Thoracic aorta (tissue), 2 donors: ENCODE data around the gene KCNC3. TPM values are rescaled to one million over a fixed set of nuclear protein-coding genes. Genes with fewer than 3 reads are reported as not detected.

ENCODE experiments used
- ATAC-seq: fragments of 150-250 bp; one replicate; pipeline ENCODE4 v1.8.0; 2017; ENCODE audit warnings: low read depth; ENCODE audit not compliant: insufficient number of reproducible peaks, low FRiP score
- DNase-seq: peaks from one replicate; pipeline ENCODE4 v3.0.0-alpha.2; 2020; ENCODE audit warnings: low spot score
- H3K27ac ChIP-seq, 2 donors: fragments of 200-600 bp; sonication (generic); 1 replicate in 1 of 2; 2 replicates in 1 of 2; pipeline ENCODE4 v1.5.1; 2016; ENCODE audit warnings: mild to moderate bottlenecking in 2 of 2, moderate library complexity in 2 of 2
- H3K27me3 ChIP-seq: fragments of 200-600 bp; sonication (generic); replicated peaks from 2 replicates; pipeline ENCODE4 v1.6.0; 2016; ENCODE audit warnings: mild to moderate bottlenecking; ENCODE audit not compliant: insufficient read depth
- H3K36me3 ChIP-seq: fragments of 200-600 bp; sonication (generic); one replicate; pipeline ENCODE4 v1.5.1; 2016
- H3K4me1 ChIP-seq, 2 donors: fragments of 200-600 bp; sonication (generic); 1 replicate in 1 of 2; 2 replicates in 1 of 2; pipeline versions ENCODE4 v1.5.1 to v1.6.0; 2016; ENCODE audit warnings: low read depth in 2 of 2, mild to moderate bottlenecking in 1 of 2; ENCODE audit not compliant: control insufficient read depth in 1 of 2
- H3K4me3 ChIP-seq: fragments of 200-600 bp; sonication (generic); 2 replicates; pipeline ENCODE4 v1.5.1; 2016; ENCODE audit warnings: mild to moderate bottlenecking
- H3K9me3 ChIP-seq: fragments of 200-600 bp; sonication (generic); 2 replicates; pipeline ENCODE4 v1.5.1; 2016
- total RNA-seq, 2 donors: library from RNA; depleted of rRNA; stranded (reverse); fragments of >200 nt; gene quantifications; one replicate each; pipeline versions ENCODE4 v1.1.0 to v1.2.3, GENCODE V29; 2016
- TF ChIP-seq, protein P1 (sequence below): fragments of 200-600 bp; sonication (generic); IDR thresholded peaks from one replicate; pipeline ENCODE4 v1.5.1; 2019; ENCODE audit warnings: antibody characterized with exemption

KCNC3 gene
- total RNA-seq, 2 donors from 2014 or later = 1.3 to 4.2 TPM

DNA sequence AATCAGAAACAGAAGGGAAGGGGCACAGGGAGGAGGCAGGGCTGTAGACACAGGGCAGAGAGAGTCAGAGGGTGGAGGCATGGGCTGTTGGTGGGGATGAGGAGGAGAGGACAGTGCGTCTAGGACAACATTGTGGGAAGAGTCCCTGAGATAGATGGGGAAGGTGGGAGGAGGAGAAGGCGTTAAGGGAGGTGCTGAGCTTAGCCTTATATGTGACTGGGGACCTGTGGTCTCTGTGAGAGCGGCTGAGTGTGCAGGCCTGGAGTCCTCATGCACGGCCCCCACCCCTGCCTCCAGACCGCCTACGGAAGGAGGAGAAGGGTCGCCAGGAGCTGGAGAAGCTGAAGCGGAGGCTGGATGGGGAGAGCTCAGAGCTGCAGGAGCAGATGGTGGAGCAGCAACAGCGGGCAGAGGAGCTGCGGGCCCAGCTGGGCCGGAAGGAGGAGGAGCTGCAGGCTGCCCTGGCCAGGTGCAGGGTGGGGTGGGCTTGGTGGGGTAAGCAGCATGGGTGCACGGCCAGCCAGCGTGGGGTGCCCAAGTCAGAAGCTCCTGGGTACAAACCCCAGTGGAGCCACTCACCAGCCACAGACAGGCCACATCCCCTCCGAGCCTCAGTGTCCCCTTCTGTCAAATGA, 56.8 kb downstream of the KCNC3 start:
- TF ChIP-seq, protein P1, sequence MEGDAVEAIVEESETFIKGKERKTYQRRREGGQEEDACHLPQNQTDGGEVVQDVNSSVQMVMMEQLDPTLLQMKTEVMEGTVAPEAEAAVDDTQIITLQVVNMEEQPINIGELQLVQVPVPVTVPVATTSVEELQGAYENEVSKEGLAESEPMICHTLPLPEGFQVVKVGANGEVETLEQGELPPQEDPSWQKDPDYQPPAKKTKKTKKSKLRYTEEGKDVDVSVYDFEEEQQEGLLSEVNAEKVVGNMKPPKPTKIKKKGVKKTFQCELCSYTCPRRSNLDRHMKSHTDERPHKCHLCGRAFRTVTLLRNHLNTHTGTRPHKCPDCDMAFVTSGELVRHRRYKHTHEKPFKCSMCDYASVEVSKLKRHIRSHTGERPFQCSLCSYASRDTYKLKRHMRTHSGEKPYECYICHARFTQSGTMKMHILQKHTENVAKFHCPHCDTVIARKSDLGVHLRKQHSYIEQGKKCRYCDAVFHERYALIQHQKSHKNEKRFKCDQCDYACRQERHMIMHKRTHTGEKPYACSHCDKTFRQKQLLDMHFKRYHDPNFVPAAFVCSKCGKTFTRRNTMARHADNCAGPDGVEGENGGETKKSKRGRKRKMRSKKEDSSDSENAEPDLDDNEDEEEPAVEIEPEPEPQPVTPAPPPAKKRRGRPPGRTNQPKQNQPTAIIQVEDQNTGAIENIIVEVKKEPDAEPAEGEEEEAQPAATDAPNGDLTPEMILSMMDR = no peak
- no peak for ATAC-seq
- H3K36me3 ChIP-seq = peaks cover 8% of the 10 kb centered on the region

DNA sequence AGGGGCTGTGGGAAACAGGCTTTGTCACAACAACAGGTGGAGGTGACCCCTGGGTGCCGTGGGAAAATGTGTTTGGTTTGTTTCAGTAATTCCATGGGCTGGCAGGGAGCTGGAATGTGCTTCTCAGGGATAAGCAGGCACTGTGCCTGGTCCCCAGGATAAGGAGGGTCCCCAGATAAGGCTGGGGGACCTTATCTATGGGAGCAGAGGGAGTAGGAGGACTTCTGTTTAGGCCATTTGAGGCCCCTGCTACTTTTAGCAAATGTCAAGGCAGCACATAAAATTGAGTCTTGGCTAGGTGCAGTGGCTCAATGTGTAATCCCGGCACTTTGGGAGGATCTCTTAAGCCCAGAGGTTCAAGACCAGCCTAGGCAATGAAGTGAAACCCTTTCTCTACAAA, 59.5 kb downstream of the KCNC3 start:
- no peaks in the 10 kb centered on the region for H3K4me1 ChIP-seq
- DNase-seq (no peak), ATAC-seq (no peak)
- H3K4me3 ChIP-seq = no peak overlapping the region
- no peak overlapping the region for H3K27ac ChIP-seq
- no peaks in the 10 kb centered on the region for H3K36me3 ChIP-seq
- no peaks in the 10 kb centered on the region for H3K9me3 ChIP-seq
- TF ChIP-seq, protein P1 = no peak
- H3K27me3 ChIP-seq = no peaks in the 10 kb centered on the region

More for the DNA sequence above, 56.8 kb downstream of the KCNC3 start:
- no peak for DNase-seq
- Histone ChIP-seq H3K9me3 (no peaks in the 10 kb centered on the region), H3K27ac (no peak overlapping the region), H3K4me3 (no peak overlapping the region), H3K27me3 (no peaks in the 10 kb centered on the region), H3K4me1 (no peaks in the 10 kb centered on the region)

DNA sequence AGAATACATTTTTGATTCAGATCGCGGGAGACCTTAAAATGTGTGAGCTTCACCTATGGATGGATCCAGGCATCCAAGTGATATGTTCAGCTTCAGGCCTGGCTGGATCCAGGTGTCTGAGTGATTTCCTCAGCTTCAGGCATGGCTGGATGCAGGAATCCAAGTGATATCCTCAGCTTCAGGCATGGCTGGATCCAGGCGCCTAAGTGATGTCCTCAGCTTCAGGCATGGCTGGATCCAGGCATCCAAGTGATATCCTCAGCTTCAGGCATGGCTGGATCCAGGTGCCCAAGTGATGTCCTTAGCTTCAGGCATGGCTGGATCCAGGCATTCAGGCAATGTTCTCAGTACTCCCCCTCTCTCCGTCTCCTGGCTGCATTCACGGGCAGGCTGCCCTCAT, 60.7 kb downstream of the KCNC3 start:
- Histone ChIP-seq H3K36me3 (no peaks in the 10 kb centered on the region), H3K4me3 (no peak overlapping the region), H3K4me1 (no peaks in the 10 kb centered on the region), H3K9me3 (no peaks in the 10 kb centered on the region), H3K27me3 (no peaks in the 10 kb centered on the region), H3K27ac (no peak overlapping the region)
- DNase-seq (no peak), ATAC-seq (no peak)
- TF ChIP-seq, protein P1 = no peak

DNA sequence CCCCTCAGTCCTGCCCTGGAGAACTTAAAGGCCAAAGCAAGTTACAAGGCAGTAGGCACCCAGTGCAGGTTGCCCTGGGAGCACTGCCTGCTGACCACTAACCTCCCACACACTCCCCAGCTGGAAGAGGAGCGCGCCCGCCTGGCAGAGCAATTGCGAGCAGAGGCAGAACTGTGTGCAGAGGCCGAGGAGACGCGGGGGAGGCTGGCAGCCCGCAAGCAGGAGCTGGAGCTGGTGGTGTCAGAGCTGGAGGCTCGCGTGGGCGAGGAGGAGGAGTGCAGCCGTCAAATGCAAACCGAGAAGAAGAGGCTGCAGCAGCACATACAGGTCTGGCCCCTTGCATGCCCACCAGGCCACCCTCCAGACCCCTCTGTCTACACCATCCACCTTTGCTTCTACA, 61.1 kb downstream of the KCNC3 start:
- DNase-seq (no peak), ATAC-seq (no peak)
- TF ChIP-seq, protein P1 = no peak

DNA sequence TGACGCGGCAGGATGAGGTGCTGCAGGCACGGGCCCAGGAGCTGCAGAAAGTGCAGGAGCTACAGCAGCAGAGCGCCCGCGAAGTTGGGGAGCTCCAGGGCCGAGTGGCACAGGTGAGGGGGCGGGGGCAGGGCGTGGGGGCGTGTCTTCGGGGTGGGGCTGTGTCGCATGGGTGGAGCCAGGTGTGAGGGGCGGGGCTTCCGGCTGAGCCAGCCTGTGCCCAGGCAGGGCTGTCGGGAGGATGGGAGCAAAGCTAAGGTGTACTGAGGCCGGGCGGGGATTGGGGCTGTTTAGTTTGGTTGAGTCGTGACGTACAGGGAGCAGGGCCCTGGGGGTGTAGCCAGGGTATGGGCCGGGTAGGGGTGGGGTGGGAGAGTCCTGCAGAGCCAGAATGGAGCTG, 62.3 kb downstream of the KCNC3 start:
- no peaks in the 10 kb centered on the region for H3K36me3 ChIP-seq
- ATAC-seq (no peak), DNase-seq (no peak)
- TF ChIP-seq, protein P1 = no peak
- H3K4me1 ChIP-seq = no peaks in the 10 kb centered on the region
- no peak overlapping the region for H3K27ac ChIP-seq
- H3K9me3 ChIP-seq = no peaks in the 10 kb centered on the region
- H3K4me3 ChIP-seq = no peak overlapping the region
- no peaks in the 10 kb centered on the region for H3K27me3 ChIP-seq

More for the DNA sequence above, 61.1 kb downstream of the KCNC3 start:
- no peaks in the 10 kb centered on the region for H3K4me1 ChIP-seq
- no peak overlapping the region for H3K4me3 ChIP-seq
- no peaks in the 10 kb centered on the region for H3K36me3 ChIP-seq
- H3K27ac ChIP-seq = no peak overlapping the region
- H3K27me3 ChIP-seq = no peaks in the 10 kb centered on the region
- no peaks in the 10 kb centered on the region for H3K9me3 ChIP-seq
